Fibroblast of pulmonary artery (primary cell): ENCODE results near the gene MINDY1.

ENCODE experiments used
- DNase-seq: peaks from one replicate; pipeline ENCODE4 v3.0.0-alpha.2; 2010; ENCODE audit warnings: low read depth
- H3K4me3 ChIP-seq: replicated peaks from 2 replicates; pipeline ENCODE4 v1.5.1; 2011; ENCODE audit warnings: low read depth, mild to moderate bottlenecking, control low read depth, low read length, moderate library complexity
- CTCF ChIP-seq: IDR thresholded peaks from 2 replicates; pipeline ENCODE4 v1.5.1; 2011; ENCODE audit warnings: mild to moderate bottlenecking, control low read depth, low read length, inconsistent platforms; ENCODE audit errors: missing control alignments

The MINDY1 gene

GRCh38 chr1:151036356-151036755, 29.7 kb upstream of the MINDY1 start, which contains the start of gene BNIPL:
Gene BNIPL (plus strand): TSS chr1:151036586. CDS start chr1:151036726, 140 bp downstream.
- no peak within 1 kb of the TSS for H3K4me3 ChIP-seq
- no peak for DNase-seq
- no peak for TF ChIP-seq CTCF

- no peak for DNase-seq
- H3K4me3 ChIP-seq, result no peak overlapping the region
- TF ChIP-seq CTCF, result no peak
Observed at GRCh38 chr1:151035167-151035566, 28.5 kb upstream of the MINDY1 start.

- no peak for TF ChIP-seq CTCF
- H3K4me3 ChIP-seq, result no peak overlapping the region
- no peak for DNase-seq
Observed at GRCh38 chr1:151032164-151032563, 25.5 kb upstream of the MINDY1 start.

- TF ChIP-seq CTCF, result no peak
- no peak for DNase-seq
- H3K4me3 ChIP-seq, result no peak overlapping the region
Observed at GRCh38 chr1:151026460-151026859, 19.8 kb upstream of the MINDY1 start.

GRCh38 chr1:151024540-151025146, 17.9 kb upstream of the MINDY1 start:
- peak; percentile 79 for DNase-seq
- H3K4me3 ChIP-seq, result no peak overlapping the region
- peak; percentile 88 for TF ChIP-seq CTCF

- peak; percentile 73 for DNase-seq
- TF ChIP-seq CTCF, result peak; percentile 28
- H3K4me3 ChIP-seq, result no peak overlapping the region
Observed at GRCh38 chr1:151013518-151013917, 6.8 kb upstream of the MINDY1 start.

GRCh38 chr1:151012684-151013471, 6.2 kb upstream of the MINDY1 start:
- DNase-seq, result peak; percentile 56
- TF ChIP-seq CTCF, result no peak
- no peak overlapping the region for H3K4me3 ChIP-seq
